ENCODE data around the gene CTBS. TPM values are rescaled to one million over a fixed set of nuclear protein-coding genes. Genes with fewer than 3 reads are reported as not detected.
A peak's percentile ranks its signal among the peaks of the same experiment; 100 is the strongest.

CTBS gene
- total and polyA plus RNA-seq, 2 experiments from 2014 or later = 25.4 to 33.6 TPM

DNA sequence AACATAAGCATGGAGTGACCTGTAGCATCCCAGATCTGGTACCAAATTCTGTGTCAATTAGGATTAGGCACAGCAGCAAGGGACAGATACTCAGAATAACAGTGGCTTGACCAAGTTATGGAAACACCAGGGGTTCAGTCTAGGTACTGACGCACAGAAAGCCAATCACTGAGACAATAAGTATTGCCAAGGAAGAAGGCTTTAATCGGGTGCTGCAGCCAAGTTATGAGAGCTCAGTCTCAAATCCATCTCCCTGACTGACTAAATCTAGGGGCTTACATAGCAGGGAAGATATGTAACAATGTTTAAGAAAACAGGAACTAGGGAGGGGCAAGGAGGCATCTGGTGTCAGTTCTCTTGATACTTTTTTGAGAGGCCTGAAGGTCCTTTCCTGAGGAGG lies 39.6 kb upstream of the CTBS start:
- Histone ChIP-seq H3K27me3 (no peaks in the 10 kb centered on the region), H3K9me3 (ENCODE audit: low read depth) (no peaks in the 10 kb centered on the region), H3K36me3 (replicated peaks; ENCODE audit: insufficient read depth, low read depth) (no peaks in the 10 kb centered on the region), H3K9me2 (replicated peaks; ENCODE audit: insufficient read depth) (no peaks in the 10 kb centered on the region), H4K20me1 (ENCODE audit: insufficient read depth, poor library complexity, severe bottlenecking) (no peaks in the 10 kb centered on the region), H2AFZ (no peak overlapping the region), H3K27ac (no peak overlapping the region), H3K4me3 (no peak overlapping the region), H3K4me1 (ENCODE audit: insufficient read depth) (no peaks in the 10 kb centered on the region), H3K79me2 (no peaks in the 10 kb centered on the region), H3K4me2 (no peak overlapping the region)
- 98% methylated on average over 2 of the region's 2 CpGs for WGBS (ENCODE audit: low lambda C conversion rate, missing lambda C conversion rate)
- no peak for TF ChIP-seq CTCF (IDR thresholded peaks at IDR 0.05; ENCODE audit: poor library complexity)
- TF ChIP-seq EZH2 (IDR thresholded peaks at IDR 0.05; ENCODE audit: borderline replicate concordance) = no peak
- TF ChIP-seq EZH2phosphoT487 (IDR thresholded peaks at IDR 0.05; ENCODE audit: low read depth, severe bottlenecking, unreplicated experiment) = no peak
- no peak for DNase-seq (ENCODE audit: low spot score)

DNA sequence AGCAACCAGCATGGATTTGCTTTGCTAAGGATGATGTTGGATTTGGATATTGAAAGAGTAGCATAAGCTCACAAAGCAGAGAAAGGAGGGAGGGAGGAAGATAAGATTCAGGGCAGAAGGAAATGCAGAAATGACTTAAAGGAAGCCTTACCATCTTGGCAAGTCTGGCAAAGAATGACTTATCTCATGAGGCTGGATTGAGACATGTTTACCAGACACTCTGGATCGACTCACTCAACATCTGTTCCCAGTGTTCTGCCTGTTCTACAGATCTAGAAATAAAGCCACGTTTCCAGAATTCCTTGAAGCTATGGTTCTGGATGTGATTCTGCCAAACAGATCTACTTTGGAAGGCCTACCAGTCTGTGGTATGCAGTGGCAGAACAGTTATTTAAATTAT lies 38.8 kb upstream of the CTBS start:
- Histone ChIP-seq H3K27ac (no peak overlapping the region), H3K79me2 (no peaks in the 10 kb centered on the region), H3K27me3 (no peaks in the 10 kb centered on the region), H3K4me2 (no peak overlapping the region), H3K4me3 (no peak overlapping the region), H3K9me3 (ENCODE audit: low read depth) (no peaks in the 10 kb centered on the region), H3K36me3 (replicated peaks; ENCODE audit: insufficient read depth, low read depth) (no peaks in the 10 kb centered on the region), H3K4me1 (ENCODE audit: insufficient read depth) (no peaks in the 10 kb centered on the region), H3K9me2 (replicated peaks; ENCODE audit: insufficient read depth) (no peaks in the 10 kb centered on the region), H2AFZ (no peak overlapping the region), H4K20me1 (ENCODE audit: insufficient read depth, poor library complexity, severe bottlenecking) (no peaks in the 10 kb centered on the region)
- 76% methylated on average over 2 of the region's 2 CpGs for WGBS (ENCODE audit: low lambda C conversion rate, missing lambda C conversion rate)
- no peak for DNase-seq (ENCODE audit: low spot score)
- TF ChIP-seq EZH2phosphoT487 (IDR thresholded peaks at IDR 0.05; ENCODE audit: low read depth, severe bottlenecking, unreplicated experiment) (no peak), EZH2 (IDR thresholded peaks at IDR 0.05; ENCODE audit: borderline replicate concordance) (no peak), CTCF (IDR thresholded peaks at IDR 0.05; ENCODE audit: poor library complexity) (no peak)

DNA sequence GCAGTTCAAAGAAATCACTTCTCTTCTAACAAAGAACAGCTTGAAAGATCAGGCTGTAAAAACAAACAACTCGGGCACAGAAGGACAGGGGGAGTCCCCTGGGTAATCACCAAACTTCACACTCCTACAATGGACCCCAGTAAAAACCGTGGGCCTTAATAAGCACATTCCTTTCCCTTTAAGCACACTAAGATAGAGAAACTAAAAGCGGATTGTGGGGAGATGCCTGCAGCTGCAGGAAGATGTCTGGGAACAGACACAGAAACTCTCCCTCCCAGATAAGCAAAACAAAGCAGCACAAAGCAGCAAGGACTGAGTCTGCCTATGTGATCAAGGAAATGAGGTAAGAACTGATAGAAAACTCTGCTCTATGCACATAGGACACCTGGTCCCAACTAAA lies 37.6 kb upstream of the CTBS start:
- no peak for DNase-seq (ENCODE audit: low spot score)
- TF ChIP-seq EZH2 (IDR thresholded peaks at IDR 0.05; ENCODE audit: borderline replicate concordance) (no peak), EZH2phosphoT487 (IDR thresholded peaks at IDR 0.05; ENCODE audit: low read depth, severe bottlenecking, unreplicated experiment) (no peak), CTCF (IDR thresholded peaks at IDR 0.05; ENCODE audit: poor library complexity) (no peak)
- H3K27me3 ChIP-seq = no peaks in the 10 kb centered on the region
- H3K9me2 ChIP-seq (replicated peaks; ENCODE audit: insufficient read depth) = no peaks in the 10 kb centered on the region
- H3K79me2 ChIP-seq = no peaks in the 10 kb centered on the region
- H4K20me1 ChIP-seq (ENCODE audit: insufficient read depth, poor library complexity, severe bottlenecking) = no peaks in the 10 kb centered on the region
- WGBS (ENCODE audit: low lambda C conversion rate, missing lambda C conversion rate) = 28% methylated on average over 3 of the region's 3 CpGs
- H3K9me3 ChIP-seq (ENCODE audit: low read depth) = no peaks in the 10 kb centered on the region
- peak overlapping the region; percentile 37 for H3K27ac ChIP-seq
- H3K36me3 ChIP-seq (replicated peaks; ENCODE audit: insufficient read depth, low read depth) = no peaks in the 10 kb centered on the region
- H2AFZ ChIP-seq = peak overlapping the region; percentile 49
- H3K4me2 ChIP-seq = peak overlapping the region; percentile 60
- H3K4me3 ChIP-seq = no peak overlapping the region
- no peaks in the 10 kb centered on the region for H3K4me1 ChIP-seq (ENCODE audit: insufficient read depth)

- Histone ChIP-seq H2AFZ (no peak overlapping the region), H3K9me2 (replicated peaks; ENCODE audit: insufficient read depth) (no peaks in the 10 kb centered on the region), H3K27ac (no peak overlapping the region), H3K4me1 (ENCODE audit: insufficient read depth) (no peaks in the 10 kb centered on the region), H3K4me2 (no peak overlapping the region), H3K4me3 (no peak overlapping the region), H3K36me3 (replicated peaks; ENCODE audit: insufficient read depth, low read depth) (no peaks in the 10 kb centered on the region), H3K9me3 (ENCODE audit: low read depth) (no peaks in the 10 kb centered on the region), H3K79me2 (no peaks in the 10 kb centered on the region), H3K27me3 (no peaks in the 10 kb centered on the region), H4K20me1 (ENCODE audit: insufficient read depth, poor library complexity, severe bottlenecking) (no peaks in the 10 kb centered on the region)
- DNase-seq (ENCODE audit: low spot score) = no peak
- 64% methylated on average over 1 of the region's 1 CpG for WGBS (ENCODE audit: low lambda C conversion rate, missing lambda C conversion rate)
- no peak for TF ChIP-seq EZH2phosphoT487 (IDR thresholded peaks at IDR 0.05; ENCODE audit: low read depth, severe bottlenecking, unreplicated experiment)
- no peak for TF ChIP-seq CTCF (IDR thresholded peaks at IDR 0.05; ENCODE audit: poor library complexity)
- no peak for TF ChIP-seq EZH2 (IDR thresholded peaks at IDR 0.05; ENCODE audit: borderline replicate concordance)
Observed at GRCh38 chr1:84611091-84611490, 36.9 kb upstream of the CTBS start.

All from hepatocyte (in vitro differentiated cells).